Germinal center (tissue), 1 donor: ENCODE results near the gene GIMAP2.
"Not testable (repeated sequence)": the region's sequence is repeated elsewhere in the genome, so short reads cannot be mapped to it uniquely, and the experiment has no call there.

Experiments used
- DNase-seq: peaks from one replicate; pipeline ENCODE4 v3.0.0; 2012; ENCODE audit warnings: mixed read lengths, low spot score

The GIMAP2 gene

GRCh38 chr7:150676854-150677253 lies 8.7 kb upstream of the GIMAP2 start:
- not testable (repeated sequence) for DNase-seq

- not testable (repeated sequence) for DNase-seq
Measured at GRCh38 chr7:150678601-150679000, 6.9 kb upstream of the GIMAP2 start.

DNA sequence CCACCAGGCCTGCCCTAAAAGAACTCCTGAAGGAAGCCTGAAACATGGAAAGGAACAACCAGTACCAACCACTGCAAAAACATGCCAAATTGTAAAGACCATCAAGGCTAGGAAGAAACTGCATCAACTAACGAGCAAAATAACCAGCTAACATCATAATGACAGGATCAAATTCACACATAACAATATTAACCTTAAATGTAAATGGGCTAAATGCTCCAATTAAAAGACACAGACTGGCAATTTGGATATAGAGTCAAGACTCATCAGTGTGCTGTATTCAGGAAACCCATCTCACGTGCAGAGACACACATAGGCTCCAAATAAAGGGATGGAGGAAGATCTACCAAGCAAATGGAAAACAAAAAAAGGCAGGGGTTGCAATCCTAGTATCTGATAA lies 5.1 kb upstream of the GIMAP2 start:
- not testable (repeated sequence) for DNase-seq

GRCh38 chr7:150686030-150686631 lies 625 bp downstream of the GIMAP2 start:
- no peak for DNase-seq

GRCh38 chr7:150688630-150689029 lies 3.1 kb downstream of the GIMAP2 start:
- no peak for DNase-seq

DNA sequence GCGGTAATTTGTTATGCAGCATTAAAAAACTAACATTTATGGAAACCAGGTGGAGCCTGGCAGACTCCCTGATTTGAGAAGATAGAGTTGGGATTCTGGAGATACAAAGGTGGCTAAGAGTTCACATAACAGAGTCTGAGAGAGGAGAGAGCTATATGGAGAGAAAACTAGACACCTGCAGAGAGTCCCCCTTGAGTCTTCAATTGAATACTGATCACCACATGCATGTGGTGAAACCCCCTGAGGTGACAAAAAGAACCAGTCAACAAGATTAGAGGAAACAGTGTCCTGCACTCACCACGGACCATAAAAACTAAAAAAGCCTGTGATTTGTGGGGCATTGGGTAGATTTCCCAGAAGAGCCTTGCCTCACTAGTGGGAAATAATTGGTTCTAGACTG lies 10.1 kb downstream of the GIMAP2 start:
- no peak for DNase-seq

GRCh38 chr7:150703209-150703608 lies 17.7 kb downstream of the GIMAP2 start:
- no peak for DNase-seq

DNA sequence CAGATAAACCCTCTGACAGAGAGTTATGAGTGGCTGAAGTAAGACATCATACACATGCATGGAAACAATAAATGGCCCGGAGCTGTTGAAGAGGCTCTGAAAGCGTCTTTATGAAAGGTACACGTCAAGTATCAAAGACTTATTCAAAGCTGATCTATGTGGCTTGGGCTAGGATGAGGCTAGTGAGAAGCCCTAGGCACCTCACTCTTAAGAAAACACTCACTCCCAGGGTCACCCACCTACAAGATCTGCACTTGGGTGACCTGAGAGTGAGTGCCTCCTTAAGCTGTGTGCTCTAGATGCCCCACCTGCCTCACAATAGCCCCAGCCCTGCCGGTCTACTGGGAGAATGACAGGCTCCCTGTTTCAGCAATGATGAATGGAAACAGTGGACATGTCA lies 29.8 kb downstream of the GIMAP2 start:
- no peak for DNase-seq

GRCh38 chr7:150715738-150716137 lies 30.2 kb downstream of the GIMAP2 start:
- DNase-seq, result no peak

- DNase-seq, result no peak
Measured at GRCh38 chr7:150716368-150716767, 30.9 kb downstream of the GIMAP2 start, which contains the start of gene GIMAP1. Gene GIMAP1, plus strand, starts transcription at chr7:150716613. Its CDS starts 2,435 bp downstream, at chr7:150719048.

DNA sequence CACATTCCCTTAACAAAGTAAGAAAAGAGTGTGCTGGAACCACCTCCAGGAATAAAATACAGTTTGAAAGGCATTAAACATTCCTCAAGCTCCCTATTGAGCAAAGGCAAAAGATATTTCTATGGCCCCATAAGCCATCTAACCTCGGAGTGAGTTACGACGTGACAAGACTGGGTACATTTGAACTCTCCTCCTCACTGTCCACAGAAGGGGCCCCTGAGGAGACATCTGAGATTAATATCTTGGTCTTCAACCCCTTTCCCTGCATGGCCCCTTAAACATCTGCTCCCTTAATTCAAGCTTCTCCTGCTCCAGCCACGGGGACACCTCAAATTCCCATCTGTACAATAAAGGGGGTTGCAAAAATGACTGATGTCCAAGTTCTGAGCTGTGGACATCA lies 31.4 kb downstream of the GIMAP2 start:
- DNase-seq, result no peak

DNA sequence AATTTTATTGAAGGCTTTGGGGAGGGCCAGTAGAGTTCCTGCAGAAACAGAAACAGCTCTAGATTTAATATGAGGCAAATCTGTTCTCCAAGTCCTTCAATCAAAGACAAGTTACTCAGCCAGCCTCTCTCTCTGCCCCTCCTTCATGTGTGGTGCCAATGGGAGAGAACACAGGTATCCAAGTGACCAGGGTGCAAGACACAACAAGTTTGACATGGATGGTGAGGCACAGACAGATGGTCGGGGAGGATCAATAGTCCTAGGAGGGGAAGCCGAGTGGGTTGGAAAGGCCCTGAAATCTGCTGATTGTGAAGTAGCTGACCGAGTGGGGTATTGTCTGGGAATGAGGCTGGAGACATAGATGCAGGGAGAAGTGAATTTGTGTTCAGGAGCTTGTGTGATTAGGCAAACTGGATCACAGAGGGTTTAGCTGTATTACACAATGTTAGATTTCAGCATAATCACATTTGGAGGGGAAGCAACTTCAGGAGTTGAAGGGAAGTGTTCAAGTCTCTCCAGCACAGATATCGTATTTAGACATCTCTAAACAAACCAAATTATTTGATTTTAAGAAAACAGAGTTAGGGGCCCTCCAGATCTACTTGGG lies 32.4 kb downstream of the GIMAP2 start:
- no peak for DNase-seq

- no peak for DNase-seq
Measured at GRCh38 chr7:150719436-150719835, 33.9 kb downstream of the GIMAP2 start.

- no peak for DNase-seq
Measured at GRCh38 chr7:150719960-150720891, 34.7 kb downstream of the GIMAP2 start.

- no peak for DNase-seq
Measured at GRCh38 chr7:150721970-150722373, 36.5 kb downstream of the GIMAP2 start.

DNA sequence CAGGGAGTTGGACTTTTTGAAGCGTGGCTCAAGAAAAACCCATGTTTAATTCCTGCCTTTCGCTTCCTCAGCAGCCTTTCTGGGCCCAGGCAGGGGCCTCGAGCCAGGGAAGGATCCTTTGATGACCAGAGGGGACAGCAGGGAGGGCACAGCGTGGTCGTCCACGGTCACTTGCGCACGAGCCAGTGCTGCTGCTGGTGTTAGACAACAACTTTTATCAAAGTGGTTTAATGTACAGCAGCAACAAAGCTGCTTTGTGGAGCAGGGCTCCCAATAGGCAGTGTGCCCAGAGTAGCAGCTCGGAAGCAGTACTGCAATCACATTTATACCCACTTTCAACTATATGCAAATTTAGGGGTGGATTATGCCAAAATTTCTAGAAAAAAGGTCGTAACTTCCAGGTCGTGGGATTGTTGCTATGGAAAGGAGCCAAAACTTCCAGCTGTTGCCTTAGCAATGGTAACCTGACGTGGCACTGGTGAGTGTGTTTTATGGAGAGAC lies 37.0 kb downstream of the GIMAP2 start:
- no peak for DNase-seq

GRCh38 chr7:150723467-150723866 lies 38.0 kb downstream of the GIMAP2 start:
- no peak for DNase-seq

GRCh38 chr7:150727381-150727780 lies 41.9 kb downstream of the GIMAP2 start:
- DNase-seq, result no peak

DNA sequence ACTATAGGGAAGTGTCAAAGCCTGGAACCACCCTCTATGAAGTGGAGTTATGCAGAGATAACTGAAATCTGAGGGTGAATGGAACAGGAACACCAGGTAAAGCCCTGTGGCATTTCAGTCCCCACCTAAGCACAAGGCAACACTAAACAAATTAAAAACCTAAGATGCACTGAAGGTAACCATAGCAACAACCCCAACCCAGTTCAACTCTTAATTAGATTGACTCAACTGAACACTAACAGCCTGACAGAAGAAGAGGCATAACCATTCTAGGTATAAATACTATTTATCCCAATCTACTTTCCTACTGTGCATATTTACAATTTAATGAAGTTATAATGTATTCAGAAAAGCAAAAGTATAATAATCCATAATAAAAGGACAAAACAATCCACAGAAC lies 42.5 kb downstream of the GIMAP2 start:
- DNase-seq, result no peak

DNA sequence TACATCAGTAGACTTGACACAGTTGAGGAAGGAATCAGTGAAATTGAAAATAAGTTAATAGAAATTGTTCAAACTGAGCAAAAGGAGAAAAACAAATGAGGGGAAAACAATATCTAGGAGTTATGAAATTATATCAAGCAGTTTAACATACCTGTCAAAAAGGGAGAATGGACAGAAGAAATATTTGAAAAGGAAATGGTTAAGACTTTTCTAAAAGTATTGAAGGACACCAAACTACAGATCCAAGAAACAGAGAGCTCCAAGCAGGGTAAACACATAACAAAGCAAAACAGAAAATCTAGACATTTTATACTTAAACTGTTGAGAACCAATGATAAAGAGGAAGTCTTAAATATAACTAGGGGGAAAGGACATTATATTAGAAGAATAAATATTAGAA lies 43.1 kb downstream of the GIMAP2 start:
- DNase-seq, result no peak

DNA sequence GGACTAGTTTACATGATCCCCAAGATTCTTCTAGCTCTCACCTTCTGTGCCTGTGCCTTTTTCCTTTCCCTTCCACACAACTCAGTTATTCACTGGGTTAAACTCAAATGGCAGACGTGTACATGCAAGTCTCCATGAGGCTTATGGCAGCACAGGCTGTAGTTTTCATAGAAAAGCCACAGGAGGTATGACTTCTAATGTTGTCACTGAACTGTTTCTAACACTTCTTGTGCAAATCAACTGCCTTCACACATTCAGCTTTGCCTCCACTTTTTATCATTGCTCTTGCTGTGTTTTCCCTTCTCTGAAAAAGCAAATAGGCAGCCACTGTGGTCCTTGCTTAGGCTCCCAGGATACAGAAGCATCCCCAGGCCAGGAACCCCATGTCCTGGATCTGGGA lies 46.4 kb downstream of the GIMAP2 start:
- DNase-seq, result no peak

- DNase-seq, result no peak
Measured at GRCh38 chr7:150732786-150733481, 47.4 kb downstream of the GIMAP2 start.
